RPMI8226 (cell line): ENCODE measurements around the gene MTARC1.
A peak's percentile ranks its signal among the peaks of the same experiment; 100 is the strongest.

Experiments
- DNase-seq: peaks from one replicate; pipeline ENCODE4 v3.0.0-alpha.2; 2015

The MTARC1 gene

DNA sequence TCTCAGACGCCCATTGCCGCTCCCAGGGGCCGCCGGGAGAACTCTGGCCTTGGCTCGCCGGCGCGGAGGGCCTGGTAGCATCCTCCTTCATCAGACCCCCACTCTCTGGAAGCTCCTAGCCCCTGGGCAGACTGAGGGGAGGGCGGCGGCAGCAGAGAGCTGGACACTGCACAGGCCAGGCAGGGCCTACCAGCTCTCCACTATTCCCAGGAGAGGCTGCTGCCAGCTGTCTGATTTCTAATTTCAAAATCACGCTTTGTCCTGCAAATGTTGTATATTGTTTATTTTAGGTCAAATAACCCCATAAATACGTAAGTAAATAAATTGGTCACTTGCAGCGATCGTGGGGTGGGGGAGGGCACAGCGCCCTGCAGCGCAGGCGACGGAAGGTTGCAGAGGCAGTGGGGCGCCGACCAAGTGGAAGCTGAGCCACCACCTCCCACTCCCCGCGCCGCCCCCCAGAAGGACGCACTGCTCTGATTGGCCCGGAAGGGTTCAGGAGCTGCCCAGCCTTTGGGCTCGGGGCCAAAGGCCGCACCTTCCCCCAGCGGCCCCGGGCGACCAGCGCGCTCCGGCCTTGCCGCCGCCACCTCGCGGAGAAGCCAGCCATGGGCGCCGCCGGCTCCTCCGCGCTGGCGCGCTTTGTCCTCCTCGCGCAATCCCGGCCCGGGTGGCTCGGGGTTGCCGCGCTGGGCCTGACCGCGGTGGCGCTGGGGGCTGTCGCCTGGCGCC lies at the start of gene MTARC1:
Gene MTARC1 (plus strand): TSS at position 577 of the 732 bp plus-strand sequence. CDS start 32 bp downstream, at position 609.
- peak; percentile 52 for DNase-seq

DNA sequence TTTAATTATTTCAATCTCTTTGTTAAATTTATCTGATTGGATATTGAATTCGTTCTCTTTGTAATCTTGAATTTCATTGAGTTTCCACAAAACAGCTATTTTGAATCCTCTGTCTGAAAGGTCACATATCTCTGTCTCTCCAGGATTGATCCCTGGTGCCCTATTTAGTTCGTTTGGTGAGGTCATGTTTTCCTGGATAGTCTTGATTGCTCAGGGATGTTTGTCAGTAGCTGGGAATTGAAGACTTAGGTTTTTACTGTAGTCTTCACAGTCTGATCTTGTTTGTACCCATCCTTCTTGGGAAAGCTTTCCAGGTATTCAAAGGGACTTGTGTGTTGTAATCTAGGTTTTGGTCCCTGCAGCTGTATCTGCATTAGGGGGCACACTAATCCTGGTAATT lies 45.4 kb upstream of the MTARC1 start:
- DNase-seq = no peak

DNA sequence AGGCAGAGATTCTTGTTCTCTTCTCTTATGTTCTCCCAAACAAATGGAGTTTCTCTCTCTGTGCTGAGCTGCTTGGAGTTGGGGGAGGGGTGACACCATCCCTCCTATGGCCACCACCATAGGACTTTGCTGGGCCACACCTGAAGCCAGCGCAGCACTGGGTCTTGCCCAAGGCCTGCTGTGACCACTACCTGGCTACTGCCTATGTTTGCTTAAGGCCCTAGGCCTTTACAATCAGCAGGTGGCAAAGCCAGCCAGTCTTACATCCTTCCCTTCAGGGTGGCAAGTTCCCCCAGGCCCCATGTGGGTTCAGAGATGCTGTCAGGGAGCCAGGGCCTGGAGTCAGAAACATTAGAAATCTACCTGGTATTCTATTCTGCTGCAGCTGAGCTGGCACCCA lies 44.9 kb upstream of the MTARC1 start:
- DNase-seq = no peak

DNA sequence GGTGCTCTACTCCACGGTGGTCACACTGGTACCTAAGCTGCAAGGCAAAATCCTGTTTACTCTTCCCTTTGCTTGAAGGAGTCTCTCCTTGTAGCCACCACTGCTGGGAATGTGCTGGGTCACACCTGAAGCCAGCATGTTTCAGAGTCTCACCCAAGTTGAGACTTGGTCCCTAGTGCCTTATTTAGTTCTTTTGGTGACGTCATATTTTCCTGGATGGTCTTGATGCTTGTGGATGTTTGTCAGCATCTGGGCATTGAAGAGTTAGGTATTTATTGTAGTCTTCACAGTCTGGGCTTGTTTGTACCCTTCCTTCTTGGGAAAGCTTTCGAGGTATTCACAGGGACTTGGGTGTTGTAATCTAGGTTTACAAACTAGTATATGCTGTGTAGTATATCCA lies 44.2 kb upstream of the MTARC1 start:
- DNase-seq = no peak

DNA sequence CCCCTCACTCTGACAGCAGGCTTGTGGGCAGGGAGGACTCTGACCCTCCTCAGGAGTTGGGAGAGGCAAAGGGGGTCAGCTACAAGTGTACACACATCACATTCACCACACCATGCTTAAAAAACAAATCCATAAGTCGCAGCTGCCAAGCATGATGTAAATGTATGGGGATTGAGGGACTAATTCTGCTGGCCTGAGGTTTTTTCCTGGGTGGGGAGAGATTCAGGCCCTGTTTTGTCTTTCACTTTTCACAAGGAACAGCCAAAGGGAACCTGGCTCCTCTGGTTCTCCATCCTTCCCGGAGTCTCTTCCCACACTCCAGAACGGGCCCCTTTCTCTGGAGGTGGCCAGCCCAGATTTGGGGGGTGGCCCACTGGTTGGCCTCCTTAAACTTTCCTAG lies 39.9 kb upstream of the MTARC1 start:
- no peak for DNase-seq

DNA sequence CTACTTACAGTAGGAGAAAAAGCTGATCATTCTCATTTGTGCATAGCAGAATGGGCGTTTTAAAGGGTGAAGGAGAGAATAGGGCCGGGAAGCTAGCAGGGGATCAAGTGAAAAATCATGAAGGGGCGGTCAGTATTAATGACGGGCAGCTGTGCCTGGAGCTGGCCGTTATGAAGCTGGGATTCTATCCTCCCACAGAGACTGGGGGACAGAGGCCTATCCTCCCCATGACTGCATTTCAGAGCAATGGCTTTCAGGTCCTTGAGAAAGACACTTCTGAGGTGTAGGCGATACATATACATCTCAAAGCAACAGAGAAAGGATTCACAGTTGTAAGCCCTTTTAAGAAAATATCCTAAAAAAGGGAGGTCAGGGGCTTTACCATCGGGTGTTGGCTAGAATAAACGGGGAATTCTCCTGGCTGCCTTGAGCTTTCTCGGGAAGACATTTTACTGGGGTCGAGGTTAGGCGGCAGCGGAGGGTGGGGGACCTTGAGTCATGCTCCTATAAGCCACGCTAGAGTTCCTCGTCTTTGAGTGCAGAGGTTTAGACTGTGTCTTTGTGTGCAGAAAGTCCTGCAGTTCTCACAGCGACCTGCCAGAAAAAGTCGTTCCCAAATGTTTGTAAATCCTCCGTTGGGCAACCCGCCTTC lies 39.1 kb upstream of the MTARC1 start:
- DNase-seq = no peak

DNA sequence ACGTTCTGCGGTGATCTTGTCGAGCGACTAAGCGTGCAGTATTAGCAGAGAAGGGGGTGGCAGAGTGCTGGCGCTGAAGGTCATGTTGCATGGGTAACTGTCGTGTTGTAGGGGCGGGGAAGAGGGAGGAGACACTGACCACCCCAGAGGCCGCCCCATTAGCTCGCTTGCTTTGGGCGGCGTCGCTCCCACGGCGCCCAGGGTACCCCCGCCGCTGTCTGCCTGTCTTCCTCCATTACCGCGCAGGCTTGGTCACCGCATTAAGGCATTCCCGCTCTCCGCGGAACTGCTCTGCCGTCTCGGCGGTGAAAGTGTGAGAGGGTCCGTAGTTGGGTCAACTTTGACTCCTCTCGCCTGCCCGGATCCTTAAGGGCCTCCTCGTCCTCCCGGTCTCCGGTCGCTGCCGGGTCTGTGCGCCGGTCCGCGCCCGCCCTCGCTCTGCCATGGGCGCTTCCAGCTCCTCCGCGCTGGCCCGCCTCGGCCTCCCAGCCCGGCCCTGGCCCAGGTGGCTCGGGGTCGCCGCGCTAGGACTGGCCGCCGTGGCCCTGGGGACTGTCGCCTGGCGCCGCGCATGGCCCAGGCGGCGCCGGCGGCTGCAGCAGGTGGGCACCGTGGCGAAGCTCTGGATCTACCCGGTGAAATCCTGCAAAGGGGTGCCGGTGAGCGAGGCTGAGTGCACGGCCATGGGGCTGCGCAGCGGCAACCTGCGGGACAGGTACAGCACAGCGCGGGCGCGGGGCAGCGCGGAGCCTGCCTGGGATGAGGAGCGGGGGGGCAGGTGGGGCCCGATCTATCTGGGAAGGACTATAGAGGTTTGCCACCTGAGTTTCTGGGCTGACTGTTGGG lies 38.4 kb upstream of the MTARC1 start, which contains the start of gene MTARC2:
Gene MTARC2 (plus strand): TSS at position 234 of the 846 bp plus-strand sequence. CDS start 210 bp downstream, at position 444.
- DNase-seq = no peak

DNA sequence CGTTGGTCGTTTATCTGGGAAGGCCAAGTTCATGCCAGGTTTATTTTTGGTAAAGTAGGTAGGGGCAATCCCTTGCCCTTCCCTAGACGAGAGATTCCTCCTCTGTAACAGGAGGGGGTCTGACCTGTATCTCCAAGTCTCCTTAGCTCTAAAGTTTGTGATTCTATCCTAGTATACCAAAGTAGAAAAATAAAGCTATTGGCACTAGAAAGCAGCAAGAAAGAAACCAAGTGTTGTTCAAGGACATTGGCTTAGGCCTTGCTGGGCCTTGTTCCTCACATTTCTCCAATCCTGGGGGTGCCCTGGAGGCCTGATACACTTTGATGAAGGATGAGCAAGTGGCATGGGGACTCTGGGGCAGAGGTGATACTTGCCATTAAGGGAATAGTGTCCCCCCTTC lies 37.8 kb upstream of the MTARC1 start:
- no peak for DNase-seq

DNA sequence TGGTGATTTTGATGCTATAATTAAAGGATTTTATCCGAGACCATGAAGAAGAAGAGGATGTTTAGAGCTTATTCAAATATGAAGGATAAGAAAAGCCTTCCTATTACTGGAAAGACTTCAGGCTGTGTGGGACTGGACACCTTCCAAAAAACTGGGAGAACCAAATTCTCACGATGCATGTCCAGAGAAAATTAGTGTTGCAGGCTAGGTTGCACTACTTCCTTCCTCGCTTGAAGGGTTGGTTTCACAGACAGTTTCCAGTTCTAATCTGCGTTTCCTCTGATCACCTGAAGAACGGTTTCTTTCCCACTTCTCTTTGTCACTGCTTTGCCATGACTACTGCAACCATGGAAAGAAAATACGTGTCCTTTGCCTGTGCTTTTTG lies 36.6 kb upstream of the MTARC1 start:
- no peak for DNase-seq

DNA sequence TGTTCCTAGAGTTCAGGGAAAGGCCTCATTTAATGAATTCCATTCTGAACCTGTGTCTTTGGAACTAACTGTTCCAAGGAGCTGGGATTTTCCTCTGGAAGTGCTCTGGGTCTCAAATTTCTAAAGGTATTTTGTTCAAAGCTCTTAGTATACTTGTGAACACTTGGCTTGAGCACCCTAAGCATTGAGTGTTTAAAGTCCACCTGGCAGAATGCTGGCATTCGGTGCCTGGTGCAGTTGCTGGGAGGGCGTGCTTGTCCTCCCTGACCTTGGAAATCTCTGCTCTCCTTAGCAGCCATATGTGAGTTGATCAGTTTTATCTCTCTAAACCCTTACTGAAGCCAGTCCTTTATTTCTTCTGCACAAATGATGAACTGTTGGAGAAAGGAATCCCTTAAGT lies 35.6 kb upstream of the MTARC1 start:
- DNase-seq = no peak

DNA sequence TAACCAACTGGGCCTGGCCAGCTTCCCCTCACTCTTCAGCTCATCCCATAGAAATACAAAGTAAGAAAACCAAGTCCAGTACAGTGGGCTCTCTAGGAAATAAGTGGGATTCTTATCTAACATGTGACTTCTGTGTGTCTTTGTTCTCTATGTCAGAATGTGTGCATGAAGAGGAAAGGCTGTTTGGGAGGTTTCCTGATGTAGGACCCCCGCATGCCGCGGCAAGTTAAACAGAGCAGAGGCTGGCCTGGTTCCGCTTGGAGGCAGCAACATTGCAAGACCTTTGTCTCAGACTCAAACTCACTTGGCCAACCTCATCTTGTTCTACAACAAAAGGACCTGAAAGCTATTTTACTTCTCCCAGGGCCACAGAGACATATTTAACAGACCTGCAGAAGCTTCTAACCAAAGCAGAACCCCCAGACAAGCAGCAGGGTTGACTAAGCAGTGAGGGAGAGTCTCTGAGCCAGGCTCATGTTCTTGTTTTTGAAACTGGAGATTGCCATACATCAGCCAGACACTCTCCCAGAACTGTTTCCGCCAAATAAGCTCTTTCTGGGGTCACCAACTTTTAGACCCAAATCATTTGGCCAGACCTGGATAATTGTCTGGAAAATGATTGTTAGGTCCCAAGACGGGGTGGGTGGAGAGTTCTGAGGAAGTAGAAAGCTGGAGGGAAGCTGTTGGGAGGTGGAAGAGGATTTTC lies 32.3 kb upstream of the MTARC1 start:
- no peak for DNase-seq

DNA sequence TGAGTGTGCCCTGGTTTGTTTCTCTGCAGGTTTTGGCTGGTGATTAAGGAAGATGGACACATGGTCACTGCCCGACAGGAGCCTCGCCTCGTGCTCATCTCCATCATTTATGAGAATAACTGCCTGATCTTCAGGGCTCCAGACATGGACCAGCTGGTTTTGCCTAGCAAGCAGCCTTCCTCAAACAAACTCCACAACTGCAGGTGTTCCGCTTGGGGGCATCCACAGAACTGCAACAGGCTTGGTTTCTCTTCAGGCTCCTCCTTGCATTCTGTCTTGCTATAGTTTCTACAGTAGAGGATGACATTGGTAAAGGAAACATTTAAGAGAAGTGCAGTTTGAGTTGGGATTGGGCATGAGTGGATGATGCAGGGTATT lies 31.8 kb upstream of the MTARC1 start:
- no peak for DNase-seq

DNA sequence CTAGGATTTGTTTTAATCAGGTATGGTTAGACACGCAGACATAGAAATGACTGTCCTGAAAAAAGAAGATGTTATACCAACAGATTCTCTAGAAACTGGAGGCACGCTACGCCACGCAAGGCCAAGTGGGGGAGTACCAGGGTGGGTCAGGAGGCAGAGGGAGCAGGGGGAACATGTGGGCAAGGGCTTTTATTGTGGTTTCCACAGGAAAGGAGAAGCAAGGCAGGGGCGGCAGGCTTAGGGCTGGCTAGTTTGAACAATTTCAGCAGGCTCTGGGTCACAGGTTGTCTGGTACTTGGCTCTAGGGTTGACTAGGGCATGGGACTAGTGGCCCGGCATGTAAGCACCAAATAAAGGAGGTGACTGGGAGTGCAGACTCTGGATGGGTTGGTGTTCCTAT lies 31.4 kb upstream of the MTARC1 start:
- DNase-seq = no peak

DNA sequence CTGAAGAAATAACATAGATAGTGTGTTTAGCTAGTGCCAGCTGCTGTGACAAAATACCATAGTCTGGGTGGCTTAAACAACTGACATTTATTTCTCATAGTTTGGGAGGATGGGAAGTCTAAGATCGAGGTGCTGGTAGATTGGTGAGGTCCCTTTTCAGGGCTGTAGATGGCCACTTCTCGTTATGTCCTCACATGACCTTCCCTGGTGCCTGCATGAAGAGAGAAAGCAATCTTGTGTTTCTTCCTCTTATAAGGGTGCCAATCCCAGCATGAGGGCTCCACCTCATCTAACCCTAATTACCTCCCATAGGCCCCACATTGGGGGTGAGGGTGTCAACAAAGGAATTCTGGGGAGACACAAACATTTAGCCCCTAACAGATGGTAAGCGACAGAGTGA lies 29.3 kb upstream of the MTARC1 start:
- no peak for DNase-seq

DNA sequence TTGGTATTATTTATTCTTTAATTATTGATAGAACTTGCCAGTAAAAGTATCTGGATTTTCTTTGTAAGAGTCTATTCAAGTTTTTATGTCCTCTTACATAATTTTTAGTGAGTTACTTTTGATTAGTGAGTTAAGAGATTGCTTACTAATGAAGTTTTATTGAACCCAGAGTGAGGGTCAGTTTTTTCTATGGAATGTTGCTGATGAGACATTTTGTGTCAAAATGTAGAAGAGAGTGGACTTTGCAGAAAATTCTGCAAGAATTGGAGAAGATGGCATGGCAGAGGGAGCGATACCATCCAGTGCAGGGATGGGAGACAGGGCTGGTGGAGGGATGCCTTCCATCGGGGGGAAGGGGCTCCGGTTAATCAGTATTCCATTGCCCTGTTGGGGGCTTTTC lies 27.6 kb upstream of the MTARC1 start:
- DNase-seq = no peak

DNA sequence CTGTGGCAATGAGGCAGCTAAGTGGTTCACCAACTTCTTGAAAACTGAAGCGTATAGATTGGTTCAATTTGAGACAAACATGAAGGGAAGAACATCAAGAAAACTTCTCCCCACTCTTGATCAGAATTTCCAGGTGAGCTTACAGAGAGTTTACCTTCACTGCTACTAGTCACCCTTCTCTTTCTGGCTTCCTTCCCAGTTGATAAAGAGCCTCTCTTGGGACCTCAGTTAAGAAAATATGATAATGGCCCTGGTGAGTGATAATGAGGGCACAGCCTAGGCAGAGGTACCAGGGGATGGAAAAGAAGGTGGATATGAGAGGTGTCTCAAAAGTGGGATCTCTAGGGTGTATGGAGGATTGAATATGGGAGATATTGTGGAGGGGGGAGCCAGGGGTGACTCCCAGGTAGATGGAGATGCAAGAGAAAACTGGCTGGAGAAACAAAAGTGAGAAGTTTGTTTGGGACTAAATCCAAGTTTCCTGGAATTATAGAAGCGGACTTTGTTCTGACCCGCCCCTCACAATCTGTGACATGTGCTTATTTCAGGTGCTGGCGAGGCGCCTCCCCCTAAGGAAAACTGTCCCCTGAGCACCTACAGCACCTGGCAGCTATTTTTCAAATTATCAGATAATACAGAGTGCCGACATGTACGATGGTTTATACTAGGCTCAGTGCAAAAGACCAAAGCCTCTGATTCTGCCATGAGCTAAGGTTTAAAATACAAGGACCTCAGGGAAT lies 24.9 kb upstream of the MTARC1 start:
- DNase-seq = no peak

DNA sequence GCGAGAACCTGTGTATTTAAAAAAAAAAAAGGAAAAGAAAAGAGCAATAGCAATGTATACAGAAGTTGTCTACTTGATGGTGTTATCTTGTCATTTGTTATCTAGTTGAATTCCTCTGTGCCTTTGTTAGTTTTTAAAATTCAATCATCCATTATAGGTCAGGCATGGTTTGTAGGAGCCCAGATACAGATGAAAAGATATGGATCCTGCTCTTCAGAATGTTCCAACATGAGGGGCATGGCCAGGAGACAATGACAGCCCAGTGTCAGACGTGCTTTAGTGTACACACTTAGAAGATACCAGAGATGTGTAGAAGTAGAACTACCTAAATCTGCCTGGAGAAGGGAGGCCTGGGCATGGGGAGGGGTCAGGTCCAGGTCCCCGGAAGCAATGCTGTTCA lies 22.0 kb upstream of the MTARC1 start:
- no peak for DNase-seq

DNA sequence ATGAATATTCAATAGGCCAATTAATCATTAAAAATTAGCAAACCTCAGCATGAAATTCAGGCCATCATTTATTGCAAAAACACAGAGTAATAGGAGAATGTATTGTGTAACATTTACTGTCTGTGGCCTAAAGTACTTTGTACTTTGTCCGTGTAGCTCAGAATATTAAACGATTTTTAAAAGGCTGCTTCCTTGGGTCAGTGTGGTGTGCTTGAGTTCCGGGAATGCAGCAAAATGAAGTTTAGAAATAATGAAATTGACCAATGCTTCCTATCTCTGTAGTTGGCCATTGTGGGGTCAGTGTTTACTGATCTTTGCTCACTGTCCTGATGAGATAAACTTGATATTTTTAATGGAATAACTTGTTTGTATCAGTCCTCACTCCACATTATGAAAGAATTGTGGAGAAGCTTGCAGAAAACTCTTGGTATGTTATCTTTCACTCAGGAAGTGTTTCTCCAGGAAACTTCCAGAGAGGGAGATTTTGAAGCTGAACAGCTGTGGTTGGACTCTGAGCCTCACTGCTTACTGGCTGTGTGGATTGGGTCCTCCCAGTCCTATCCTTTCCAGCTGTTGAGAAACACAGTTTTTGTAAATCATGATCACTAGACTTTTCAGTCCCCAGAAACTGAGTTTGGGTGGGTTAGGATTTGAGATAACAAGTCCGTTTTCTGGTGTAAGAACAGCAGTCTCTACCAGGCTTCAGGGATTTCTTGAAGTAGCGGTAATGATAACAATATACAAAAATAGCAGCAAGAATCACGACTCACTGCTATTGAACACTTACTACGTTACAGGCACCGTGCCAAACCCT lies 19.2 kb upstream of the MTARC1 start:
- DNase-seq = no peak

DNA sequence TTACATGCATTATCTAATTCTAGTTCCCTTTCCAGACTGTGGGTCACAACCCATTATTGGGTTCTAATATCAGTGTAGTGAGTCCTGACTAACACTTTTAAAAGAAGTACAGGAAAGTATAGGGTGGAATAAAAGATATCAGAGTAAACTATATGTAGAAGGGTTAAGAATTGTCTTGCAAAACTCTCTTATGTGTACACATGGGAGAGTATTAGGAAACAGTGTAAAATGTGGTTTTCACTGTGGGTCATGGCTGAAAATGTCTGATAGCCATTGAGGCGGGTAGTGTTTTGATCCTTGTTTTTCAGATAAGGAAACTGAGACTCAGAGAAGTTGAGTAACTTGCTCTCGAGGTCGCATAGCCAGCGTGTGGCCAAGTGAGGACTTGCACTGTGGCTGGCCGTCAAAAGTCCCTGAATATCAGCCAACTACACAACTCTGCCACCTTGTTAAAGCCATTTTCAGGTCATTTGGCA lies 18.5 kb upstream of the MTARC1 start:
- no peak for DNase-seq

DNA sequence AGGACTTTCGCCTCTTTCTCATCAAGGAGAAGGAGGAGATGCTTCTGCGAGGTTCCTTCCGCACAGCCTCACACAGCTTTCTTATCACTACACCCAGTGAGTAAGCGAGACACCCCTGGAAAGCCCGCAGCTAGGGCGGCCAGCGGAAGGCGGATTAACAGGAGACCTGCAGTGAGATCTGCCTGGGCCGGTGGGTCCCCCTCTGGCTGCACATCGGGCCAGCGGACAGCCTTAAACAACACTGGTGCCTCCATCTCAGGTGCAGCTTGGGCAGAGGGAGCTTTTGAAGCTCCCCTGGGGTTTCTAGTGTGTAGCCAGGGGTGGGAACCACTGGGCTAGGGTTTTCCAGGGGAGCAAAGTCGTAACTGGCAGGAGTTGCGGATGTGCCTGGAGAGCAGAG lies 17.5 kb upstream of the MTARC1 start:
- DNase-seq = no peak

DNA sequence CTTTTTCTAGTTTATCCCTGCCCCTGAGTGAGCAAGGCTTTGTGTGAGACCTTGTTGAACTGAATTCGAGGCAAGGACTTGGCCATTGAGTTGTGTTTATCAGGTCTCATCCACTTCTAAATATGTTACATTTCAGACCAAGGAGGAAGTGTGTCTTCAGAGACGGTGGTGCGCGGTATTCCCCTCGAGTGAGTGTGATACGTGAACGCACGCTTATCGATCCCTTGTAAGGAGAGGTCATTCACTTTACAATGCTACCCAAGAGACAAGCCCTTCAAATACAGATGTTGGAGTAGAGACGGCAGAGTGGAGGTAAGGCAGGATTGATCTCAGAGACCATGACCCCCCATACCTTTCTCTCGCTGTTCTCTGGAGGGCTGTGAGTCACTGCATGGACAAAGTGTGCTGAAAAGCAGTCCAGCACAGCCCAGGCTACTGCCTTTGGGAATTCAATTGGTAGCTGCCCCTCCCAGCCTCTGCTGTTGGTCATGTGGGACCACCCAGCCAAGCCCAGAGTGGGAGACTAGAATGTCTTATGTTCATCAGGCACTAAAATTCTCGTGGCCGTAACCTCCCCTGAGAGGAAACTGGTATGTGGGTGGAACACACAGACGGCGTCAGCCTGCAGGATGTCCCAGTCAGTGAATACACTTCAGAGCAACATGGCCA lies 16.3 kb upstream of the MTARC1 start:
- DNase-seq = no peak
